NCI-H748 treated with DMSO at 0.1 percent for 48 hours (cell line): ENCODE results near the gene ZBTB47.

ENCODE experiments used
- DNase-seq: peaks from one replicate; lab custom pipeline; 2025; lab: John Stamatoyannopoulos, UW

The ZBTB47 gene

GRCh38 chr3:42653560-42654330 lies at the start of gene ZBTB47:
Gene ZBTB47, plus strand, starts transcription at chr3:42653697. Its CDS starts 4,659 bp downstream, at chr3:42658356.
- DNase-seq = no peak

- DNase-seq = no peak
Measured at GRCh38 chr3:42605546-42606173, 47.8 kb upstream of the ZBTB47 start.

- no peak for DNase-seq
Measured at GRCh38 chr3:42608581-42608980, 44.9 kb upstream of the ZBTB47 start.

GRCh38 chr3:42610976-42611375 lies 42.5 kb upstream of the ZBTB47 start:
- DNase-seq = no peak

- no peak for DNase-seq
Measured at GRCh38 chr3:42612217-42612616, 41.3 kb upstream of the ZBTB47 start.

- DNase-seq = no peak
Measured at GRCh38 chr3:42612928-42613327, 40.6 kb upstream of the ZBTB47 start.

- DNase-seq = no peak
Measured at GRCh38 chr3:42613462-42613861, 40.0 kb upstream of the ZBTB47 start.

GRCh38 chr3:42631620-42632019 lies 21.9 kb upstream of the ZBTB47 start:
- no peak for DNase-seq

- DNase-seq = no peak
Measured at GRCh38 chr3:42632146-42632545, 21.4 kb upstream of the ZBTB47 start.

GRCh38 chr3:42633544-42633943 lies 20.0 kb upstream of the ZBTB47 start:
- no peak for DNase-seq

- DNase-seq = no peak
Measured at GRCh38 chr3:42635111-42635510, 18.4 kb upstream of the ZBTB47 start.

- DNase-seq = no peak
Measured at GRCh38 chr3:42637001-42637400, 16.5 kb upstream of the ZBTB47 start.

GRCh38 chr3:42638339-42638842 lies 15.1 kb upstream of the ZBTB47 start:
- DNase-seq = no peak

- no peak for DNase-seq
Measured at GRCh38 chr3:42639192-42639591, 14.3 kb upstream of the ZBTB47 start.

GRCh38 chr3:42640129-42640528 lies 13.4 kb upstream of the ZBTB47 start:
- DNase-seq = no peak

GRCh38 chr3:42640771-42641370 lies 12.6 kb upstream of the ZBTB47 start:
- no peak for DNase-seq

GRCh38 chr3:42647821-42648459 lies 5.6 kb upstream of the ZBTB47 start:
- DNase-seq = no peak

GRCh38 chr3:42649006-42649405 lies 4.5 kb upstream of the ZBTB47 start:
- no peak for DNase-seq

GRCh38 chr3:42649783-42650182 lies 3.7 kb upstream of the ZBTB47 start:
- no peak for DNase-seq

GRCh38 chr3:42651248-42652091 lies 2.0 kb upstream of the ZBTB47 start:
- no peak for DNase-seq

- no peak for DNase-seq
Measured at GRCh38 chr3:42652251-42652610, 1.3 kb upstream of the ZBTB47 start.
